Measurements from ENCODE around the gene AK1. TPM values are rescaled to one million over a fixed set of nuclear protein-coding genes. Genes with fewer than 3 reads are reported as not detected.
A peak's percentile ranks its signal among the peaks of the same experiment; 100 is the strongest.
"Not testable (repeated sequence)": the region's sequence is repeated elsewhere in the genome, so short reads cannot be mapped to it uniquely, and the experiment has no call there.

Gene AK1
- total RNA-seq, 1 donor from 2014 or later: 58.3 TPM

GRCh38 chr9:127872369-127873222 lies 4.9 kb downstream of the AK1 start:
- TF ChIP-seq CTCF (conservative IDR thresholded peaks at IDR 0.05; ENCODE audit: low read depth, low read length): no peak
- no peak overlapping the region for H3K4me3 ChIP-seq (ENCODE audit: low read depth, low read length)
- DNase-seq (ENCODE audit: low read depth): no peak

- DNase-seq (ENCODE audit: low read depth): no peak
- no peak for TF ChIP-seq CTCF (conservative IDR thresholded peaks at IDR 0.05; ENCODE audit: low read depth, low read length)
Measured at GRCh38 chr9:127871531-127871930, 5.9 kb downstream of the AK1 start.

GRCh38 chr9:127870887-127871286 lies 6.6 kb downstream of the AK1 start:
- H3K4me3 ChIP-seq (ENCODE audit: low read depth, low read length): no peak overlapping the region
- DNase-seq (ENCODE audit: low read depth): no peak
- TF ChIP-seq CTCF (conservative IDR thresholded peaks at IDR 0.05; ENCODE audit: low read depth, low read length): no peak

More at GRCh38 chr9:127871531-127871930, 5.9 kb downstream of the AK1 start:
- H3K4me3 ChIP-seq (ENCODE audit: low read depth, low read length): no peak overlapping the region

- not testable (repeated sequence) for DNase-seq (ENCODE audit: low read depth); H3K4me3 ChIP-seq (ENCODE audit: low read depth, low read length)
Measured at GRCh38 chr9:127870153-127870491, 7.4 kb downstream of the AK1 start.

- DNase-seq (ENCODE audit: low read depth): no peak
- peak; percentile 91 for TF ChIP-seq CTCF (conservative IDR thresholded peaks at IDR 0.05; ENCODE audit: low read depth, low read length)
- no peak overlapping the region for H3K4me3 ChIP-seq (ENCODE audit: low read depth, low read length)
Measured at GRCh38 chr9:127869310-127870152, 7.9 kb downstream of the AK1 start.

GRCh38 chr9:127868278-127868902 lies 9.1 kb downstream of the AK1 start:
- no peak for TF ChIP-seq CTCF (conservative IDR thresholded peaks at IDR 0.05; ENCODE audit: low read depth, low read length)
- no peak for DNase-seq (ENCODE audit: low read depth)
- no peak overlapping the region for H3K4me3 ChIP-seq (ENCODE audit: low read depth, low read length)

All from epithelial cell of proximal tubule (primary cell).